ENCODE measurements around the gene CDC42BPB. TPM values are rescaled to one million over a fixed set of nuclear protein-coding genes. Genes with fewer than 3 reads are reported as not detected.

The CDC42BPB gene
- total RNA-seq, 1 experiment from 2014 or later: 103 TPM

DNA sequence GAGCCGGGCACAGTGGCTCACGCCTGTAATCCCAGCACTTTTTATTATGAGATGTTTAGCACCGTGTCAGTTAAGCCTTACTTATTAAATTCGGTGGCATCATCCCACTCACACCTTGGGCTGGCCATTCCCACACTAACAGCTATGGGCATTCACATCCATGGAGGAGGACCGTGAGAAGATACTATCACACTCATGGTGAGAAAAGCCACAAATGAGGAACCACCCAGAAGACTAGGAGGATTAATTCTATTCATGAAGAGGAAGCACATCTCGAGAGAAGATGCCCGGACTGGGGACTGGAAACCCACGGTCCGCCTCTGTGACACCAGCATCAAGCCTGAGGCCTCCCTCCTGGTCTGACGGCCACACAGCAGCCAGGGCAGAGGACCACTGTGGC is 4.9 kb downstream of the CDC42BPB start:
- no peak for DNase-seq
- H3K9ac ChIP-seq (ENCODE audit: extremely low read depth, insufficient read length, low read length): no peak overlapping the region
- no peak overlapping the region for H3K18ac ChIP-seq (ENCODE audit: insufficient read length, low read depth, low read length)
- H3K4ac ChIP-seq (ENCODE audit: low read depth, low read length): no peak overlapping the region
- no peak overlapping the region for H2BK15ac ChIP-seq (ENCODE audit: low read depth, low read length)
- TF ChIP-seq CTCF (conservative IDR thresholded peaks at IDR 0.05): no peak
- H3K27me3 ChIP-seq (ENCODE audit: insufficient read depth, low read length): no peaks in the 10 kb centered on the region
- no peak overlapping the region for H3T11ph ChIP-seq (ENCODE audit: low read length)
- Mint-ChIP-seq H3K36me3 (ENCODE audit: insufficient read depth in 1 of 3, low read depth in 3 of 3) (peaks cover 0 to 10% (median 0%) of the 10 kb centered on the region in 3 experiments; a peak in 4 of 7 replicates), H3K27me3 (ENCODE audit: low read depth) (no peaks in the 10 kb centered on the region), H3K9me3 (no peaks in the 10 kb centered on the region), H3K4me3 (no peak overlapping the region), H3K4me1 (peaks cover 11 to 17% of the 10 kb centered on the region in 2 experiments), H3K27ac (no peak overlapping the region)
- no peak overlapping the region for H3K14ac ChIP-seq (ENCODE audit: insufficient read depth, low read length)
- WGBS (ENCODE audit: extremely low coverage, insufficient read length, low lambda C conversion rate): no CpG with 5 or more reads among the region's 10 CpGs
- H2BK120ac ChIP-seq (ENCODE audit: low read depth, low read length, poor library complexity, severe bottlenecking): no peak overlapping the region
- H4K91ac ChIP-seq (ENCODE audit: insufficient read length, low read depth, low read length): no peak overlapping the region
- no peak overlapping the region for H2AK5ac ChIP-seq (ENCODE audit: insufficient read length, low read length)
- peaks cover 33% of the 10 kb centered on the region; the same call in 1 of the 2 replicates for H3K79me2 ChIP-seq (ENCODE audit: insufficient read depth, low read length)
- no peak overlapping the region for H2BK5ac ChIP-seq (ENCODE audit: insufficient read length, low read length)
- H3K23ac ChIP-seq (ENCODE audit: insufficient read length, low read depth, low read length): no peak overlapping the region
- no peak overlapping the region for H3K56ac ChIP-seq (ENCODE audit: insufficient read length, low read depth, low read length)
- H2BK12ac ChIP-seq (ENCODE audit: insufficient read length, low read depth, low read length): no peak overlapping the region
- no peaks in the 10 kb centered on the region for H3K23me2 ChIP-seq (ENCODE audit: insufficient read length, low read depth, low read length, poor library complexity, severe bottlenecking)
- H4K5ac ChIP-seq (ENCODE audit: insufficient read length, low read depth, low read length): no peak overlapping the region
- no peak overlapping the region for H3K27ac ChIP-seq (ENCODE audit: insufficient read length, low read depth, low read length)
- H3K4me2 ChIP-seq (ENCODE audit: insufficient read depth, insufficient read length, low read length): no peak overlapping the region
- no peaks in the 10 kb centered on the region for H3K9me3 ChIP-seq (ENCODE audit: control insufficient read depth, low read depth, low read length)
- H3K79me1 ChIP-seq (ENCODE audit: insufficient read depth, low read depth, low read length, poor library complexity, severe bottlenecking): peaks cover 16% of the 10 kb centered on the region
- no peak overlapping the region for H2AFZ ChIP-seq (ENCODE audit: low read length)
- no peaks in the 10 kb centered on the region; the same call in 1 of the 2 replicates for H3K4me1 ChIP-seq (ENCODE audit: insufficient read depth, low read length)
- no peak overlapping the region for H4K8ac ChIP-seq (replicated peaks; ENCODE audit: insufficient read length, low read depth, low read length)
- no peak overlapping the region for H2BK20ac ChIP-seq (ENCODE audit: low read depth, low read length, poor library complexity, severe bottlenecking)
- H4K20me1 ChIP-seq (ENCODE audit: control insufficient read depth, insufficient read depth, insufficient read length): no peaks in the 10 kb centered on the region

Data from H9 (cell line).